Measurements from ENCODE around the gene PPP1CB.

PPP1CB gene

GRCh38 chr2:28702415-28702861 is 49.2 kb upstream of the PPP1CB start:
- H3K27ac ChIP-seq (ENCODE audit: extremely low read depth, low read depth, low read length), result no peak overlapping the region
- H3K36me3 ChIP-seq (ENCODE audit: control insufficient read depth in 2 of 2, insufficient read depth in 1 of 2, low read length in 2 of 2), result no peaks in the 10 kb centered on the region
- no peaks in the 10 kb centered on the region; the same call in 1 of the 2 replicates for H3K9me3 ChIP-seq (ENCODE audit: control insufficient read depth, insufficient read depth, low read depth, low read length)
- no peak overlapping the region for H3K4me3 ChIP-seq (ENCODE audit: low read depth, low read length)
- no peaks in the 10 kb centered on the region for H3K4me1 ChIP-seq (ENCODE audit: control insufficient read depth, insufficient read depth, low read length)
- ChIA-PET POLR2A (no interaction called here), CTCF (interaction anchor here (1.0 to 1.1 kb wide), 3 partner anchors 14 to 108 kb away, joined by 3 to 5 read pairs (median 3); no protein-coding TSS in a partner anchor)
- TF ChIP-seq ZBTB6 (tag by site-specific recombination; IDR thresholded peaks at IDR 0.05) (no peak), ZNF416 (tag by site-specific recombination; IDR thresholded peaks at IDR 0.05) (no peak), ZNF544 (tag by site-specific recombination; IDR thresholded peaks at IDR 0.05) (no peak), ZNF521 (tag by site-specific recombination; IDR thresholded peaks at IDR 0.05) (no peak), ZNF473 (tag by site-specific recombination; IDR thresholded peaks at IDR 0.05) (no peak), ZNF350 (tag by site-specific recombination; IDR thresholded peaks at IDR 0.05) (no peak), ZNF658 (tag by site-specific recombination; IDR thresholded peaks at IDR 0.05) (no peak), ZNF558 (tag by site-specific recombination; IDR thresholded peaks at IDR 0.05) (no peak), ZSCAN4 (tag by site-specific recombination; IDR thresholded peaks at IDR 0.05) (no peak), ZNF530 (tag by site-specific recombination; IDR thresholded peaks at IDR 0.05; ENCODE audit: low read depth) (no peak), GLIS1 (tag by site-specific recombination; IDR thresholded peaks at IDR 0.05) (no peak), CTCF (tag by site-specific recombination; IDR thresholded peaks at IDR 0.05) (no peak), ZNF148 (tag by site-specific recombination; IDR thresholded peaks at IDR 0.05; ENCODE audit: borderline replicate concordance) (no peak)

- POLR2A ChIA-PET, result no interaction called here
- Histone ChIP-seq H3K27ac (ENCODE audit: extremely low read depth, low read depth, low read length) (no peak overlapping the region), H3K4me1 (ENCODE audit: control insufficient read depth, insufficient read depth, low read length) (no peaks in the 10 kb centered on the region), H3K4me3 (ENCODE audit: low read depth, low read length) (no peak overlapping the region), H3K36me3 (ENCODE audit: control insufficient read depth in 2 of 2, insufficient read depth in 1 of 2, low read length in 2 of 2) (no peaks in the 10 kb centered on the region), H3K9me3 (ENCODE audit: control insufficient read depth, insufficient read depth, low read depth, low read length) (no peaks in the 10 kb centered on the region; the same call in 1 of the 2 replicates)
- TF ChIP-seq ZNF248 (tag by site-specific recombination; IDR thresholded peaks at IDR 0.05) (no peak), ZNF623 (tag by site-specific recombination; IDR thresholded peaks at IDR 0.05) (no peak), ZNF513 (tag by site-specific recombination; IDR thresholded peaks at IDR 0.05) (no peak), ZNF555 (tag by site-specific recombination; conservative IDR thresholded peaks at IDR 0.05) (no peak), HOXC10 (CRISPR knock-in tag; IDR thresholded peaks at IDR 0.05) (no peak), ZBTB7A (tag by site-specific recombination; IDR thresholded peaks at IDR 0.05; ENCODE audit: low read depth) (no peak), ZNF585B (tag by site-specific recombination; IDR thresholded peaks at IDR 0.05) (no peak), YY1 (tag by site-specific recombination; IDR thresholded peaks at IDR 0.05) (no peak), ZNF416 (tag by site-specific recombination; IDR thresholded peaks at IDR 0.05) (no peak)
- CTCF ChIA-PET, result interaction anchor here (1.0 to 1.1 kb wide), 2 partner anchors 13 to 109 kb away, joined by 3 to 5 read pairs; no protein-coding TSS in a partner anchor
Measured at GRCh38 chr2:28702878-28703277, 48.8 kb upstream of the PPP1CB start.

Measured in HEK293 (cell line).